GM19372 (cell line): ENCODE measurements around the gene CUEDC1.

Experiments
- ATAC-seq: cut with Tn5 transposase; IDR thresholded peaks from one replicate; pipeline ENCODE4 v1.9.1; 2021; ENCODE audit warnings: mild to moderate bottlenecking, low read depth, moderate library complexity; ENCODE audit not compliant: unreplicated experiment

Gene CUEDC1

GRCh38 chr17:57811638-57812280 lies 143.5 kb downstream of the CUEDC1 start:
- ATAC-seq, result no peak
